Sigmoid colon (tissue), 7 donors: ENCODE measurements around the gene SAMD11. TPM values are rescaled to one million over a fixed set of nuclear protein-coding genes. Genes with fewer than 3 reads are reported as not detected.
A peak's percentile ranks its signal among the peaks of the same experiment; 100 is the strongest.

Experiments used
- DNase-seq: peaks from one replicate; pipeline ENCODE4 v3.0.0-alpha.2; 2019
- H3K27ac ChIP-seq, 4 donors: fragments of 200-600 bp; sonication (generic); one replicate each; pipeline ENCODE4 v1.5.1; 2016 to 2019; ENCODE audit warnings: mild to moderate bottlenecking in 1 of 4
- H3K27me3 ChIP-seq, 3 donors: fragments of 200-600 bp; sonication (generic); one replicate each; pipeline ENCODE4 v1.5.1; 2019; ENCODE audit warnings: mild to moderate bottlenecking in 1 of 3
- H3K36me3 ChIP-seq, 4 donors: fragments of 200-600 bp; sonication (generic); one replicate each; pipeline ENCODE4 v1.5.1; 2016 to 2019
- H3K4me1 ChIP-seq, 4 donors: fragments of 200-600 bp; sonication (generic); one replicate each; pipeline ENCODE4 v1.5.1; 2017 to 2019
- H3K4me3 ChIP-seq, 4 donors: fragments of 200-600 bp; sonication (generic); one replicate each; pipeline ENCODE4 v1.5.1; 2017 to 2019; ENCODE audit warnings: mild to moderate bottlenecking in 2 of 4, moderate library complexity in 1 of 4
- H3K9me3 ChIP-seq, 4 donors: fragments of 200-600 bp in 3 of 4; sonication (generic) in 3 of 4; one replicate each; pipeline versions ENCODE4 v1.5.1 to v1.6.1; 2013 to 2019
- CTCF ChIP-seq, 4 experiments: fragments of 450-650 bp in 3 of 4; fragments of 200-600 bp in 1 of 4; IDR thresholded peaks; one replicate each; pipeline ENCODE4 v1.5.1; 2016 to 2019; ENCODE audit warnings: antibody characterized with exemption in 4 of 4, mild to moderate bottlenecking in 3 of 4, moderate library complexity in 2 of 4
- EP300 ChIP-seq, 4 donors: sonication (generic); formaldehyde crosslinking; IDR thresholded peaks; one replicate each; pipeline ENCODE4 v1.6.1; 2017; ENCODE audit warnings: antibody characterized with exemption in 4 of 4
- POLR2A ChIP-seq, 2 donors: fragments of 450-650 bp; IDR thresholded peaks; one replicate each; pipeline ENCODE4 v1.6.1; 2016; ENCODE audit warnings: antibody characterized with exemption in 2 of 2, mild to moderate bottlenecking in 2 of 2, moderate library complexity in 2 of 2
- POLR2AphosphoS5 ChIP-seq, 4 donors: sonication (generic); formaldehyde crosslinking; IDR thresholded peaks; one replicate each; pipeline ENCODE4 v1.6.1; 2017; ENCODE audit warnings: antibody characterized with exemption in 4 of 4
- WGBS, 2 donors: extraction: QIAGEN DNeasy Blood & Tissue Kit; methylation state at CpG; one replicate each; pipeline ENCODE4 v1.1.7; 2013; 5-methylcytosine and 5-hydroxymethylcytosine counted together
- intact Hi-C: fragments of 100-400 bp; cut with DNase I; formaldehyde crosslinking; loops from one replicate; pipeline ENCODE4 v1.15.1; 2023
- polyA plus RNA-seq, 3 donors: library from polyadenylated mRNA; stranded (reverse); fragments of 200-250 nt; gene quantifications; one replicate each; pipeline ENCODE4 v1.2.3, GENCODE V29; 2013
- total RNA-seq, 4 donors: library from RNA; depleted of rRNA; stranded (reverse); fragments of >200 nt; gene quantifications; one replicate each; pipeline ENCODE4 v1.1.0, GENCODE V29; 2016
- donor health status: healthy with polysubstance abuse.
- donor health status: Bipolar disorder and iron deficiency.
- donor health status: healthy.

Gene SAMD11
- total and polyA plus RNA-seq, 7 donors = 0.60 to 4.9 (median 4.2) TPM

- 37 to 40% methylated on average over 56 of the region's 56 CpGs for WGBS, 2 donors
- H3K4me3 ChIP-seq = peak overlapping the region; percentile 54 to 100 (median 86)
- H3K36me3 ChIP-seq = peaks cover 3 to 23% (median 8%) of the 10 kb centered on the region in 4 donors
- H3K9me3 ChIP-seq = no peaks in the 10 kb centered on the region
- DNase-seq = no peak
- TF ChIP-seq EP300 (IDR thresholded peaks at IDR 0.05) (no peak), CTCF (IDR thresholded peaks at IDR 0.05) (no peak), POLR2AphosphoS5 (IDR thresholded peaks at IDR 0.05) (no peak), POLR2A (IDR thresholded peaks at IDR 0.05) (no peak)
- H3K27ac ChIP-seq = peak overlapping the region in 2 of 4 donors; percentile 53 to 54
- H3K4me1 ChIP-seq = peaks cover 0 to 51% (median 41%) of the 10 kb centered on the region in 4 donors
- peaks cover 0 to 4% (median 1%) of the 10 kb centered on the region in 3 donors for H3K27me3 ChIP-seq
- intact Hi-C loops = no loop called here
Measured at GRCh38 chr1:961132-961669, 37.5 kb downstream of the SAMD11 start.

DNA sequence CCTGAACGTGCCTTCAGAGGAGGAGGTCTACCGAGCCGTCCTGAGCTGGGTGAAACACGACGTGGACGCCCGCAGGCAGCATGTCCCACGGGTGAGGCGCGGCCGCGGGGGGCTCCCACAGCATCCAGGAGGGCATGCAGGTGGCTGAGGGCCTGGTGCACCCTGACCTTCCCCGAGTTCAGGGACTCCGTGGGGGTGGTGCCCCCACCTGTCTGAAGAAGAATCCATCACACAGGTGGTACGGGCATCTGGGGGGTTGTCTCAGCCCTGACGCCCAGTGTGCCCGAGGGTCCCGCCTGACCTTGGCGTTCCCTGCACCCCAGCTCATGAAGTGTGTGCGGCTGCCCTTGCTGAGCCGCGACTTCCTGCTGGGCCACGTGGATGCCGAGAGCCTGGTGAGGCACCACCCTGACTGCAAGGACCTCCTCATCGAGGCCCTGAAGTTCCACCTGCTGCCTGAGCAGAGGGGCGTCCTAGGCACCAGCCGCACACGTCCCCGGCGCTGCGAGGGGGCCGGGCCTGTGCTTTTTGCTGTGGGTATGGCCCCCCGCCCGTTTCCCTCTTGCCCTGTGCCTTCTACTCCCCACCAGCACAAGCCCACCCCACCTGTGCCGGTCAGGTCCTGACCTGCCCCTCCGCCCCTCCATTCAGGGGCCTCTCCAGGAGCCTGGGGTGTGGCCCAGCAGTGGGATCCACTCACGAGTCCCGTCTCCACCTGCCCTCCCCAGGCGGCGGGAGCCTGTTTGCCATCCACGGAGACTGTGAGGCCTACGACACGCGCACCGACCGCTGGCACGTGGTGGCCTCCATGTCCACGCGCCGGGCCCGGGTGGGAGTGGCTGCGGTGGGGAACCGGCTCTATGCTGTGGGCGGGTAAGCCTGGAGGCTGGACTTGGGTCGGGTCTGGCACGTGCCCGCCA is 38.9 kb downstream of the SAMD11 start:
- no peak overlapping the region for H3K27ac ChIP-seq
- no peak for TF ChIP-seq CTCF (IDR thresholded peaks at IDR 0.05)
- no peak for TF ChIP-seq EP300 (IDR thresholded peaks at IDR 0.05)
- TF ChIP-seq POLR2A (IDR thresholded peaks at IDR 0.05) = no peak
- TF ChIP-seq POLR2AphosphoS5 (IDR thresholded peaks at IDR 0.05) = no peak
- no peak overlapping the region for H3K4me3 ChIP-seq
- H3K27me3 ChIP-seq = peaks cover 0 to 14% (median 6%) of the 10 kb centered on the region in 3 donors
- 95 to 96% methylated on average over 57 of the region's 57 CpGs for WGBS, 2 donors
- intact Hi-C loops = no loop called here
- H3K36me3 ChIP-seq = peaks cover 0 to 14% (median 0%) of the 10 kb centered on the region in 4 donors
- H3K4me1 ChIP-seq = peaks cover 0 to 52% (median 41%) of the 10 kb centered on the region in 4 donors
- H3K9me3 ChIP-seq = no peaks in the 10 kb centered on the region
- no peak for DNase-seq

DNA sequence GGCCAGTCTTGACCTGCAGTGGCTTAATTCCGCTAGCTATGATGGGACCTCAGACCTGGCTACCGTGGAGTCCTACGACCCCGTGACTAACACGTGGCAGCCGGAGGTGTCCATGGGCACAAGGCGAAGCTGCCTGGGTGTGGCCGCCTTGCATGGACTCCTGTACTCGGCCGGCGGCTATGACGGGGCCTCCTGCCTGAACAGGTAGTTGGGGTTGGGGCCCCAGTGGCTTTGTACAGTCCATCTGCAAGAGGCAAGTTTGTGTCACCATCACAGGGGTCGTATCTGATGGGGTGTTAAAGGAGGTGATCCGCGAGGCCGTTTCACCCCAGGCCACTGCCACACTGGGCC is 39.6 kb downstream of the SAMD11 start:
- peaks cover 0 to 14% (median 0%) of the 10 kb centered on the region in 4 donors for H3K36me3 ChIP-seq
- TF ChIP-seq POLR2AphosphoS5 (IDR thresholded peaks at IDR 0.05) (no peak), EP300 (IDR thresholded peaks at IDR 0.05) (no peak), CTCF (IDR thresholded peaks at IDR 0.05) (no peak), POLR2A (IDR thresholded peaks at IDR 0.05) (no peak)
- H3K4me3 ChIP-seq = no peak overlapping the region
- peaks cover 0 to 46% (median 35%) of the 10 kb centered on the region in 4 donors for H3K4me1 ChIP-seq
- no peak overlapping the region for H3K27ac ChIP-seq
- no peak for DNase-seq
- H3K9me3 ChIP-seq = no peaks in the 10 kb centered on the region
- peaks cover 0 to 20% (median 12%) of the 10 kb centered on the region in 3 donors for H3K27me3 ChIP-seq
- intact Hi-C loops = no loop called here
- 85 to 87% methylated on average over 16 of the region's 16 CpGs for WGBS, 2 donors

DNA sequence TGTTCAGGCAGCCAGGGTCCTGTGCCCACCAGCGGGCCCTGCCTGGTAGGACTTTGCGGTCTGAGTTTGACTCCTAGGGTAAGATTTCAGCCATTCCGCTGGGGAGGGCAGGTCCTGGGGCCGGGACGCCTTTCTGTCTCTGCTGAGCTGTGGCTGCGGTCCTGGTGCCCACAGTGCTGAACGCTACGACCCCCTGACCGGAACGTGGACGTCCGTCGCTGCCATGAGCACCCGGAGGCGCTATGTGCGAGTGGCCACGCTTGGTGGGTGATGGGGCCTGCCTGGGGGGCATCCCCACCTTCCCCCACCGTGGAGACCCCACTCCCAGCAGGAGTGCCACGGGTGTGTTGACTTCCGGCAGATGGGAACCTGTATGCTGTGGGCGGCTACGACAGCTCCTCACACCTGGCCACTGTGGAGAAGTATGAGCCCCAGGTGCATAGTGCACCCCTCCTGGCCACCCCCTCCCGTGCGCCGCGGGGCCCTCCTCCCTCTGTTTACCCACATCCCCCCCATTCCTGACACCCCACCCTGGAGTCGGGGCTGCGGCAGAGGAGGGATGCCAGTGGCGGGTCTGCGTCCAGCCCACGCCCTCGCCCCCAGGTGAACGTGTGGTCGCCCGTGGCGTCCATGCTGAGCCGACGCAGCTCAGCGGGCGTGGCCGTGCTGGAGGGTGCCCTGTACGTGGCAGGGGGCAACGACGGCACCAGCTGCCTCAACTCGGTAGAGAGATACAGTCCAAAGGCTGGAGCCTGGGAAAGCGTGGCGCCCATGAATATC is 40.2 kb downstream of the SAMD11 start:
- intact Hi-C loops = no loop called here

More for the DNA sequence above, 40.2 kb downstream of the SAMD11 start:
- Histone ChIP-seq H3K36me3 (peaks cover 0 to 14% (median 0%) of the 10 kb centered on the region in 4 donors), H3K27ac (no peak overlapping the region), H3K27me3 (peaks cover 0 to 26% (median 17%) of the 10 kb centered on the region in 3 donors), H3K9me3 (no peaks in the 10 kb centered on the region), H3K4me3 (no peak overlapping the region), H3K4me1 (peaks cover 0 to 40% (median 32%) of the 10 kb centered on the region in 4 donors)
- no peak for TF ChIP-seq POLR2A (IDR thresholded peaks at IDR 0.05)
- no peak for TF ChIP-seq EP300 (IDR thresholded peaks at IDR 0.05)
- TF ChIP-seq POLR2AphosphoS5 (IDR thresholded peaks at IDR 0.05) = no peak
- no peak for DNase-seq
- WGBS, 2 donors = 92 to 93% methylated on average over 47 of the region's 47 CpGs
